H9 (cell line): ENCODE data around the gene HES6. TPM values are rescaled to one million over a fixed set of nuclear protein-coding genes. Genes with fewer than 3 reads are reported as not detected.

ENCODE experiments used
- DNase-seq: peaks from one replicate; pipeline ENCODE4 v3.0.0-alpha.2; 2017
- H2AFZ ChIP-seq: one replicate; pipeline ENCODE4 v1.6.1; 2013; ENCODE audit warnings: mild to moderate bottlenecking, low read length, control low read depth, moderate library complexity
- H2AK5ac ChIP-seq: 2 replicates; pipeline ENCODE4 v1.6.1; 2013; ENCODE audit warnings: low read length, control low read depth, mixed read lengths; ENCODE audit not compliant: insufficient read length
- H2BK120ac ChIP-seq: one replicate; pipeline ENCODE4 v1.6.1; 2013; ENCODE audit warnings: low read depth, mild to moderate bottlenecking, low read length, control low read depth, inconsistent platforms; ENCODE audit not compliant: poor library complexity, severe bottlenecking
- H2BK12ac ChIP-seq: 2 replicates; pipeline ENCODE4 v1.6.1; 2013; ENCODE audit warnings: low read length, control low read depth, mixed read lengths, low read depth; ENCODE audit not compliant: insufficient read length
- H2BK15ac ChIP-seq: 2 replicates; pipeline ENCODE4 v1.6.1; 2013; ENCODE audit warnings: low read depth, low read length, control low read depth
- H2BK20ac ChIP-seq: one replicate; pipeline ENCODE4 v1.6.1; 2013; ENCODE audit warnings: low read depth, mild to moderate bottlenecking, low read length, control low read depth, inconsistent platforms; ENCODE audit not compliant: poor library complexity, severe bottlenecking
- H2BK5ac ChIP-seq: 2 replicates; pipeline ENCODE4 v1.6.1; 2013; ENCODE audit warnings: low read length, control low read depth, mixed read lengths; ENCODE audit not compliant: insufficient read length
- H3K14ac ChIP-seq: 2 replicates; pipeline ENCODE4 v1.6.1; 2013; ENCODE audit warnings: low read length, control low read depth; ENCODE audit not compliant: insufficient read depth
- H3K18ac ChIP-seq: 2 replicates; pipeline ENCODE4 v1.6.1; 2013; ENCODE audit warnings: low read depth, mild to moderate bottlenecking, mixed read lengths, low read length, control low read depth; ENCODE audit not compliant: insufficient read length
- H3K23ac ChIP-seq: 2 replicates; pipeline ENCODE4 v1.6.1; 2013; ENCODE audit warnings: low read length, control low read depth, mixed read lengths, low read depth; ENCODE audit not compliant: insufficient read length
- H3K23me2 ChIP-seq: 2 replicates; pipeline ENCODE4 v1.6.1; 2013; ENCODE audit warnings: low read depth, mild to moderate bottlenecking, mixed read lengths, low read length, control low read depth; ENCODE audit not compliant: insufficient read length, poor library complexity, severe bottlenecking
- H3K27ac ChIP-seq: 2 replicates; pipeline ENCODE4 v1.5.1; 2013; ENCODE audit warnings: low read length, control low read depth, mixed read lengths, low read depth; ENCODE audit not compliant: insufficient read length
- H3K27me3 ChIP-seq: 2 replicates; pipeline ENCODE4 v1.6.1; 2013; ENCODE audit warnings: low read length, control low read depth, inconsistent platforms; ENCODE audit not compliant: insufficient read depth
- H3K4ac ChIP-seq: 2 replicates; pipeline ENCODE4 v1.6.1; 2013; ENCODE audit warnings: low read depth, mild to moderate bottlenecking, control low read depth, inconsistent platforms, low read length, moderate library complexity
- H3K4me1 ChIP-seq: 2 replicates; pipeline ENCODE4 v1.6.1; 2013; ENCODE audit warnings: low read length, control low read depth, inconsistent platforms; ENCODE audit not compliant: insufficient read depth
- H3K4me2 ChIP-seq: 2 replicates; pipeline ENCODE4 v1.6.1; 2013; ENCODE audit warnings: low read length, control low read depth, mixed read lengths; ENCODE audit not compliant: insufficient read length, insufficient read depth
- H3K56ac ChIP-seq: 2 replicates; pipeline ENCODE4 v1.6.1; 2013; ENCODE audit warnings: low read depth, mild to moderate bottlenecking, mixed read lengths, low read length, control low read depth; ENCODE audit not compliant: insufficient read length
- H3K79me1 ChIP-seq: 2 replicates; pipeline ENCODE4 v1.6.1; 2013; ENCODE audit warnings: low read depth, mild to moderate bottlenecking, moderate library complexity, low read length, control low read depth, inconsistent platforms; ENCODE audit not compliant: insufficient read depth, poor library complexity, severe bottlenecking
- H3K79me2 ChIP-seq: 2 replicates; pipeline ENCODE4 v1.6.1; 2013; ENCODE audit warnings: low read length, control low read depth, inconsistent platforms; ENCODE audit not compliant: insufficient read depth
- H3K9ac ChIP-seq: 2 replicates; pipeline ENCODE4 v1.6.1; 2013; ENCODE audit warnings: low read length, control low read depth, mixed read lengths; ENCODE audit not compliant: insufficient read length; ENCODE audit errors: extremely low read depth
- H3K9me3 ChIP-seq: one replicate; pipeline ENCODE4 v1.6.1; 2013; ENCODE audit warnings: low read depth, low read length, inconsistent platforms; ENCODE audit not compliant: control insufficient read depth
- H3T11ph ChIP-seq: one replicate; pipeline ENCODE4 v1.6.1; 2013; ENCODE audit warnings: mild to moderate bottlenecking, low read length, control low read depth, inconsistent platforms
- H4K20me1 ChIP-seq: one replicate; pipeline ENCODE4 v1.6.1; 2013; ENCODE audit not compliant: control insufficient read depth, insufficient read length, insufficient read depth
- H4K5ac ChIP-seq: 2 replicates; pipeline ENCODE4 v1.6.1; 2013; ENCODE audit warnings: low read depth, mild to moderate bottlenecking, mixed read lengths, low read length, control low read depth; ENCODE audit not compliant: insufficient read length
- H4K8ac ChIP-seq: replicated peaks from 2 replicates; pipeline ENCODE4 v1.6.1; 2013; ENCODE audit warnings: low read length, control low read depth, mixed read lengths, low read depth; ENCODE audit not compliant: insufficient read length
- H4K91ac ChIP-seq: 2 replicates; pipeline ENCODE4 v1.6.1; 2013; ENCODE audit warnings: low read depth, mild to moderate bottlenecking, moderate library complexity, mixed read lengths, low read length, control low read depth; ENCODE audit not compliant: insufficient read length
- H3K27ac Mint-ChIP-seq, 3 experiments: 2 replicates in 2 of 3; 3 replicates in 1 of 3; pipeline ENCODE4 v1.8.0; 2020 to 2021; ENCODE audit warnings: mixed read lengths in 3 of 3, mild to moderate bottlenecking in 1 of 3, moderate library complexity in 1 of 3
- H3K27me3 Mint-ChIP-seq: 2 replicates; pipeline ENCODE4 v1.8.0; 2021; ENCODE audit warnings: low read depth, mild to moderate bottlenecking, moderate library complexity, mixed read lengths
- H3K36me3 Mint-ChIP-seq, 3 experiments: 2 replicates in 2 of 3; 3 replicates in 1 of 3; pipeline ENCODE4 v1.8.0; 2020 to 2021; ENCODE audit warnings: low read depth in 3 of 3, mixed read lengths in 3 of 3; ENCODE audit not compliant: insufficient read depth in 1 of 3
- H3K4me1 Mint-ChIP-seq, 2 experiments: 2 replicates each; pipeline ENCODE4 v1.8.0; 2020; ENCODE audit warnings: mixed read lengths in 2 of 2
- H3K4me3 Mint-ChIP-seq, 2 experiments: 2 replicates in 1 of 2; 3 replicates in 1 of 2; pipeline ENCODE4 v1.8.0; 2020 to 2021; ENCODE audit warnings: mild to moderate bottlenecking in 2 of 2, mixed read lengths in 2 of 2, moderate library complexity in 1 of 2
- H3K9me3 Mint-ChIP-seq, 2 experiments: 2 replicates in 1 of 2; 3 replicates in 1 of 2; pipeline ENCODE4 v1.8.0; 2020; ENCODE audit warnings: mild to moderate bottlenecking in 2 of 2, mixed read lengths in 2 of 2, moderate library complexity in 1 of 2
- WGBS: extraction: QIAGEN DNeasy Blood & Tissue Kit; methylation state at CpG from one replicate; pipeline ENCODE4 v1.1.7; 2013; ENCODE audit warnings: missing lambda C conversion rate, low lambda C conversion rate, mixed read lengths; ENCODE audit not compliant: insufficient read length; ENCODE audit errors: extremely low coverage; 5-methylcytosine and 5-hydroxymethylcytosine counted together
- total RNA-seq: library from RNA; stranded (reverse); gene quantifications from 2 replicates; pipeline ENCODE4 v1.2.1, GENCODE V29; 2021
- TF ChIP-seq, protein P1 (sequence below): fragments of 200-600 bp; sonication (generic); conservative IDR thresholded peaks from 3 replicates; pipeline ENCODE4 v1.8.0; 2021; ENCODE audit warnings: antibody characterized with exemption, mild to moderate bottlenecking

HES6 gene
- total RNA-seq, 1 experiment from 2014 or later = 27.1 TPM

DNA sequence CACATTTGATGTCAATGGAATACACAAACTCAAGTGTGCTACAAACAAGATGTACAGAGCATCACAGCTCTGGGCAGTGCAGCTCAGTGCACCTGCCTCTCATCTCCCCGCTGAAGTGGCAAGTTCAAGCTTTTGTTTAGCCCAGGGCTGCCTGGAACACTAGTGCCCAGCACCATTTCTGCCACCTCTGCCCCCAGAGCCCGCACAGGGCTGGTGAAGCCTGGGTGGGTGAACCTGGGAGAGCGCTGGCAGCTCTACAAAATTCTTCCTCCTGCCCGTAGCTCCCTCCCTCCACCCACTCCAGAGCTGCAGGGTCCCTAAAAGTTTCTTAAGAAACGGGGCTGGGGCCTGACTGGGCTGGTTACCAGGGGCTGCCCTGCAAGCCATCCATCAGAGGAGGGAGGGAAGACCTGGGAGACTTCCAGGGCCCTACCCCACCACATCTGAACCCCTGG lies 1.5 kb downstream of the HES6 start:
- H3K79me2 ChIP-seq = no peaks in the 10 kb centered on the region; the same call in 1 of the 2 replicates
- H3K36me3 Mint-ChIP-seq = peaks cover 0 to 5% (median 3%) of the 10 kb centered on the region in 3 experiments; a peak in 4 of 7 replicates
- H3K27me3 Mint-ChIP-seq = peaks cover 66% of the 10 kb centered on the region
- no peak overlapping the region for H3K9ac ChIP-seq
- H2BK12ac ChIP-seq = no peak overlapping the region
- TF ChIP-seq, protein P1, sequence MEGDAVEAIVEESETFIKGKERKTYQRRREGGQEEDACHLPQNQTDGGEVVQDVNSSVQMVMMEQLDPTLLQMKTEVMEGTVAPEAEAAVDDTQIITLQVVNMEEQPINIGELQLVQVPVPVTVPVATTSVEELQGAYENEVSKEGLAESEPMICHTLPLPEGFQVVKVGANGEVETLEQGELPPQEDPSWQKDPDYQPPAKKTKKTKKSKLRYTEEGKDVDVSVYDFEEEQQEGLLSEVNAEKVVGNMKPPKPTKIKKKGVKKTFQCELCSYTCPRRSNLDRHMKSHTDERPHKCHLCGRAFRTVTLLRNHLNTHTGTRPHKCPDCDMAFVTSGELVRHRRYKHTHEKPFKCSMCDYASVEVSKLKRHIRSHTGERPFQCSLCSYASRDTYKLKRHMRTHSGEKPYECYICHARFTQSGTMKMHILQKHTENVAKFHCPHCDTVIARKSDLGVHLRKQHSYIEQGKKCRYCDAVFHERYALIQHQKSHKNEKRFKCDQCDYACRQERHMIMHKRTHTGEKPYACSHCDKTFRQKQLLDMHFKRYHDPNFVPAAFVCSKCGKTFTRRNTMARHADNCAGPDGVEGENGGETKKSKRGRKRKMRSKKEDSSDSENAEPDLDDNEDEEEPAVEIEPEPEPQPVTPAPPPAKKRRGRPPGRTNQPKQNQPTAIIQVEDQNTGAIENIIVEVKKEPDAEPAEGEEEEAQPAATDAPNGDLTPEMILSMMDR = no peak
- H3K27ac Mint-ChIP-seq = no peak overlapping the region
- H4K20me1 ChIP-seq = no peaks in the 10 kb centered on the region
- H2BK120ac ChIP-seq = no peak overlapping the region
- H3K79me1 ChIP-seq = no peaks in the 10 kb centered on the region
- no peak overlapping the region for H3K4me2 ChIP-seq
- no peak overlapping the region for H2BK20ac ChIP-seq
- no peak overlapping the region for H3K56ac ChIP-seq
- no peak overlapping the region for H4K5ac ChIP-seq
- WGBS = no CpG with 5 or more reads among the region's 5 CpGs
- peaks cover 3% of the 10 kb centered on the region; the same call in 1 of the 2 replicates for H3K4me1 ChIP-seq
- peaks cover 15% of the 10 kb centered on the region; the same call in 1 of the 2 replicates for H3K27me3 ChIP-seq
- no peak overlapping the region for H3K23ac ChIP-seq
- no peak overlapping the region for H4K91ac ChIP-seq
- no peak overlapping the region for H2AK5ac ChIP-seq
- DNase-seq = no peak
- H2BK5ac ChIP-seq = no peak overlapping the region
- no peak overlapping the region for H3K4ac ChIP-seq
- peaks cover 8 to 15% of the 10 kb centered on the region in 2 experiments; a peak in 3 of 4 replicates for H3K4me1 Mint-ChIP-seq
- no peak overlapping the region for H2BK15ac ChIP-seq
- peaks cover 6% of the 10 kb centered on the region for H3K23me2 ChIP-seq
- no peak overlapping the region for H3K14ac ChIP-seq
- peaks cover 2 to 3% of the 10 kb centered on the region in 2 experiments; a peak in 3 of 5 replicates for H3K9me3 Mint-ChIP-seq
- H3K18ac ChIP-seq = no peak overlapping the region
- H3T11ph ChIP-seq = no peak overlapping the region
- H3K9me3 ChIP-seq = no peaks in the 10 kb centered on the region
- no peak overlapping the region for H4K8ac ChIP-seq
- peak overlapping the region; percentile 40 to 63 for H3K4me3 Mint-ChIP-seq
- H2AFZ ChIP-seq = no peak overlapping the region
- no peak overlapping the region for H3K27ac ChIP-seq
